Smooth muscle cell (in vitro differentiated cells): ENCODE results near the gene EEF2K. TPM values are rescaled to one million over a fixed set of nuclear protein-coding genes. Genes with fewer than 3 reads are reported as not detected.

ENCODE experiments used
- DNase-seq: peaks from one replicate; lab custom pipeline; 2025; ENCODE audit not compliant: unreplicated experiment; lab: John Stamatoyannopoulos, UW
- H2AFZ ChIP-seq: fragments of 200-600 bp; sonication (generic); 2 replicates; pipeline ENCODE4 v1.6.0; 2016; ENCODE audit warnings: antibody characterized with exemption, low read depth, mild to moderate bottlenecking
- H3F3A ChIP-seq: fragments of 200-600 bp; sonication (generic); 2 replicates; pipeline ENCODE4 v1.6.0; 2017; ENCODE audit warnings: antibody characterized with exemption, low read depth
- H3K27ac ChIP-seq: fragments of 200-600 bp; sonication (generic); 2 replicates; pipeline ENCODE4 v1.5.1; 2016; ENCODE audit warnings: low read depth, mild to moderate bottlenecking
- H3K27me3 ChIP-seq: fragments of 200-600 bp; sonication (generic); 2 replicates; pipeline ENCODE4 v1.6.1; 2016; ENCODE audit warnings: low read depth, mild to moderate bottlenecking
- H3K36me3 ChIP-seq: fragments of 200-600 bp; sonication (generic); 2 replicates; pipeline ENCODE4 v1.5.1; 2016; ENCODE audit warnings: low read depth
- H3K4me1 ChIP-seq: fragments of 200-600 bp; sonication (generic); 2 replicates; pipeline ENCODE4 v1.5.1; 2016; ENCODE audit warnings: low read depth
- H3K4me2 ChIP-seq: fragments of 200-600 bp; sonication (generic); 2 replicates; pipeline ENCODE4 v1.6.0; 2016; ENCODE audit warnings: mild to moderate bottlenecking
- H3K4me3 ChIP-seq: fragments of 200-600 bp; sonication (generic); 2 replicates; pipeline ENCODE4 v1.5.1; 2016; ENCODE audit warnings: mild to moderate bottlenecking
- H3K79me2 ChIP-seq: fragments of 200-600 bp; sonication (generic); 2 replicates; pipeline ENCODE4 v1.6.0; 2016; ENCODE audit warnings: low read depth, mild to moderate bottlenecking
- H3K9ac ChIP-seq: fragments of 200-600 bp; sonication (generic); 2 replicates; pipeline ENCODE4 v1.6.0; 2016; ENCODE audit warnings: low read depth
- H3K9me3 ChIP-seq: fragments of 200-600 bp; sonication (generic); replicated peaks from 2 replicates; pipeline ENCODE4 v1.5.1; 2016; ENCODE audit warnings: low read depth
- H4K20me1 ChIP-seq: fragments of 200-600 bp; sonication (generic); 2 replicates; pipeline ENCODE4 v1.6.0; 2016; ENCODE audit warnings: low read depth
- WGBS: methylation state at CpG from one replicate; pipeline ENCODE4 v1.1.7; 2016; ENCODE audit warnings: low lambda C conversion rate; 5-methylcytosine and 5-hydroxymethylcytosine counted together
- polyA plus RNA-seq: library from polyadenylated mRNA; unstranded; fragments of >200 nt; fragmentation: Nextera tagmentation; extraction: Ambion mirVana; gene quantifications from 2 replicates; pipeline ENCODE4 v1.2.1, GENCODE V29; 2016
- total RNA-seq: library from RNA; depleted of rRNA; stranded (reverse); fragments of >200 nt; gene quantifications from 2 replicates; pipeline ENCODE4 v1.2.3, GENCODE V29; 2014
- TF ChIP-seq, protein P1 (sequence below): fragments of 200-600 bp; sonication (generic); IDR thresholded peaks from 2 replicates; pipeline ENCODE4 v1.5.1; 2017; ENCODE audit warnings: borderline replicate concordance, mild to moderate bottlenecking, antibody characterized with exemption; ENCODE audit not compliant: insufficient read depth, poor library complexity, severe bottlenecking

Gene EEF2K
- total and polyA plus RNA-seq, 2 experiments from 2014 or later = 8.7 to 12.8 TPM

DNA sequence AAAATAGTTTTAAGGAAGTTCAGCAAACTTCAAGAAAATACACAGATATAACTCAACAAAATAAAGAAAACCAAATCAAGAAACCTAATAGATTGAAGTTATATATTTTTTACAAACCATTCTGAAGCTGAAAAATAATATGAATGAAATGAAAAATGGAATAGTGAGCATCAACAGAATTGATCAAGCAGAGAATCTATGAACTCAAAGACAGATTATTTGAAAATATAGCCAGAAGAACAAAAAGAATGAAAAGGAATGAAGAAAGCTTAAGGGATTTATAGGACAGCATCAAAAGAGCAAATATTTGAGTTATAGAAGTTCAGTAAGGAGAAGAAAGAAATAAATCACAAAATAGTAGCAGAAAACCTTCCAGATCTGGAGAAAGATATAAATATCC, 130.5 kb downstream of the EEF2K start:
- H3K36me3 ChIP-seq = peaks cover 20% of the 10 kb centered on the region
- H3K4me2 ChIP-seq = no peak overlapping the region
- no peak overlapping the region for H2AFZ ChIP-seq
- H3K4me3 ChIP-seq = no peak overlapping the region
- peaks cover 14% of the 10 kb centered on the region for H4K20me1 ChIP-seq
- no peaks in the 10 kb centered on the region for H3K9me3 ChIP-seq
- H3K27me3 ChIP-seq = no peaks in the 10 kb centered on the region
- peaks cover 11% of the 10 kb centered on the region for H3F3A ChIP-seq
- DNase-seq = no peak
- H3K79me2 ChIP-seq = peaks cover 5% of the 10 kb centered on the region
- H3K4me1 ChIP-seq = no peaks in the 10 kb centered on the region
- no peak overlapping the region for H3K27ac ChIP-seq
- TF ChIP-seq, protein P1, sequence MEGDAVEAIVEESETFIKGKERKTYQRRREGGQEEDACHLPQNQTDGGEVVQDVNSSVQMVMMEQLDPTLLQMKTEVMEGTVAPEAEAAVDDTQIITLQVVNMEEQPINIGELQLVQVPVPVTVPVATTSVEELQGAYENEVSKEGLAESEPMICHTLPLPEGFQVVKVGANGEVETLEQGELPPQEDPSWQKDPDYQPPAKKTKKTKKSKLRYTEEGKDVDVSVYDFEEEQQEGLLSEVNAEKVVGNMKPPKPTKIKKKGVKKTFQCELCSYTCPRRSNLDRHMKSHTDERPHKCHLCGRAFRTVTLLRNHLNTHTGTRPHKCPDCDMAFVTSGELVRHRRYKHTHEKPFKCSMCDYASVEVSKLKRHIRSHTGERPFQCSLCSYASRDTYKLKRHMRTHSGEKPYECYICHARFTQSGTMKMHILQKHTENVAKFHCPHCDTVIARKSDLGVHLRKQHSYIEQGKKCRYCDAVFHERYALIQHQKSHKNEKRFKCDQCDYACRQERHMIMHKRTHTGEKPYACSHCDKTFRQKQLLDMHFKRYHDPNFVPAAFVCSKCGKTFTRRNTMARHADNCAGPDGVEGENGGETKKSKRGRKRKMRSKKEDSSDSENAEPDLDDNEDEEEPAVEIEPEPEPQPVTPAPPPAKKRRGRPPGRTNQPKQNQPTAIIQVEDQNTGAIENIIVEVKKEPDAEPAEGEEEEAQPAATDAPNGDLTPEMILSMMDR = no peak
- no peak overlapping the region for H3K9ac ChIP-seq

DNA sequence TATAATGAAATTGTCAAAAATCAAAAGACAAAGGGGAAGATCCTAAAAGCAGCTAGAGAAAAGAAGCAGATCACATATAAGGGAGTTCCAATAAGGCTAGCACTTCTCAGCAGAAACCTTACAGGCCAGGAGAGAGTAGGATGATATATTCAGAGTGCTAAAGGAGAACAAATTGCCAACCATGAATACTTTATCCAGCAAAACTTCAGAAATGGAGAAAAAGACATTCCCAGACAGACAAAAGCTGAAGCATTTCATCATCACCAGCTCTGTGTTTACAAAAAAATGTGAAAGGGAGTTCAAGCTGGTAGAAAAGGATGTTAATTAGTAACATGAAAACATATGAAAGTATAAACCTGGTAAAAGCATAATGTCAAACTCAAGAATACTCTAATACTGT, 131.0 kb downstream of the EEF2K start:
- Histone ChIP-seq H3K27ac (no peak overlapping the region), H3K27me3 (no peaks in the 10 kb centered on the region), H3K9me3 (no peaks in the 10 kb centered on the region), H3K9ac (no peak overlapping the region), H2AFZ (no peak overlapping the region), H3K36me3 (peaks cover 20% of the 10 kb centered on the region), H3K4me3 (no peak overlapping the region), H3K79me2 (peaks cover 5% of the 10 kb centered on the region), H3K4me1 (no peaks in the 10 kb centered on the region), H3K4me2 (no peak overlapping the region), H3F3A (peaks cover 11% of the 10 kb centered on the region), H4K20me1 (peaks cover 14% of the 10 kb centered on the region)
- no peak for DNase-seq
- TF ChIP-seq, protein P1 = no peak

DNA sequence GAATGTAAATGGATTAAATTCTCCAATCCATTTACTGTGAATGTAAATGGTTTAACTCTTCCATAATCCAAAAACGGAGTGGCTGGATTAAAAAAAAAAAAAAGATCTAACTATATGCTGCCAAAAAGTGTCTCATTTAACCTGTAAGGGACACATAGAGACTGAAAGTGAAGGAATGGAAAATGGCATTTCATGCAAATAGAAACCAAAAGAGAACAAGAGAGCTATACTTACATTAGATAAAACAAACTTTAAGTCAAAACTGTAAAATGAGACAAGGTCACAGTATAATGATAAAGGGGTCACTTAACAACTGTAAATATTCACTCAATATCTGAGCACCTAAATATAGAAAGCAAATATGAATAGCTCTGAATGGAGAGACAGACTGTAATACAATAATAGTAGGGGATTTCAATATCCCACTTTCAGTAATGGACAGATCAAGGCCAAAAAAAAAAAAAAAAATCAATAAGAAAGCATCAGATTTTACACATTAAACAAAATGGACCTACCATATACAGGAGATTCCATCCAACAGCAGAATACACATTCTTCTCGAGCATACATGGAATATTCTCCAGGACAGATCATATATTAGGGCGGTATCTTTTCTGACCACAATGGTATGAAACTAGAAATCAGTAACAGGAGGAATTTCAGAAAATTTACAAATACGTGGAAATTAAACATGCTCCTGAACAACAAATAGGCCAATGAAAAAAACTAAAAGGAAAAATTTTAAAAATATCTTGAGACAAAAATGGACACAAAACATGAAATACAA, 132.0 kb downstream of the EEF2K start:
- TF ChIP-seq, protein P1 = no peak
- Histone ChIP-seq H4K20me1 (peaks cover 14% of the 10 kb centered on the region), H3K9me3 (no peaks in the 10 kb centered on the region), H3F3A (peaks cover 11% of the 10 kb centered on the region), H3K4me3 (no peak overlapping the region), H3K4me2 (no peak overlapping the region), H3K79me2 (peaks cover 5% of the 10 kb centered on the region), H2AFZ (no peak overlapping the region), H3K27me3 (no peaks in the 10 kb centered on the region), H3K4me1 (no peaks in the 10 kb centered on the region), H3K36me3 (peaks cover 20% of the 10 kb centered on the region), H3K27ac (no peak overlapping the region), H3K9ac (no peak overlapping the region)
- DNase-seq = no peak
- 98% methylated on average over 4 of the region's 4 CpGs for WGBS

Other genes with a start within 250 kb of the EEF2K start
- gene PDZD9, start 205.2 kb upstream of the EEF2K start, total RNA-seq = not detected in 2 replicates
- gene PDZD9, start 205.2 kb upstream of the EEF2K start, polyA plus RNA-seq = 0.21 TPM in 1 of 2 replicates, not detected in the other
- 18.6 and 20.7 TPM in 2 replicates for gene MOSMO, start 198.2 kb upstream of the EEF2K start, total RNA-seq
- 2.8 and 4.8 TPM in 2 replicates for gene MOSMO, start 198.2 kb upstream of the EEF2K start, polyA plus RNA-seq
- gene VWA3A, start 113.7 kb upstream of the EEF2K start, total RNA-seq = not detected in 2 replicates
- gene VWA3A, start 113.7 kb upstream of the EEF2K start, polyA plus RNA-seq = not detected in 2 replicates
- gene SDR42E2, start 43.8 kb upstream of the EEF2K start, total RNA-seq = not detected in 2 replicates
- gene SDR42E2, start 43.8 kb upstream of the EEF2K start, polyA plus RNA-seq = 0.18 and 0.26 TPM in 2 replicates
- gene POLR3E, start 91.1 kb downstream of the EEF2K start, total RNA-seq = 29.1 and 31.2 TPM in 2 replicates
- 13.9 and 21.2 TPM in 2 replicates for gene POLR3E, start 91.1 kb downstream of the EEF2K start, polyA plus RNA-seq
- gene CDR2, start 168.3 kb downstream of the EEF2K start, total RNA-seq = 67.3 and 76.5 TPM in 2 replicates
- 47.4 and 52.5 TPM in 2 replicates for gene CDR2, start 168.3 kb downstream of the EEF2K start, polyA plus RNA-seq